Measurements from ENCODE around the gene PREPL.
"Not testable (repeated sequence)": the region's sequence is repeated elsewhere in the genome, so short reads cannot be mapped to it uniquely, and the experiment has no call there.

The PREPL gene

DNA sequence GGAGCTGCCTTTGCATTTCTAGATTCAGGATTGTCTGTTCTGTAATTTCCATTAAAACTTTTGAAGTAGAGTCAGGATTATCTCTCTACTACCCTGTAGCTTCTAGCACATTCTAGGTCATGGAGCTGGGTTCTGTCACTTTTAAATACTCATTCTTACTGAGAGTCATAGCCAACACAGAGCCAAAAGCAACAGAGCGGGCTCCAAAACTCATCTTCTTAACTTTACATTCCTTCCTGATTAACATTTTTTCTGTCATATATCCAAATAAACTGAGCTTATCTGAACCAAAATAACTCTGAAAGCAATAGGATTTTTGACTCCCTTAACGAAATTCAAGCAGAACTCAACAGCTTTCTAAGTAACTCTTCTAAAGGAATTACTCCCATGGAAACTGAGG lies 12.9 kb downstream of the PREPL start:
- no peak for DNase-seq (ENCODE audit: low spot score)

DNA sequence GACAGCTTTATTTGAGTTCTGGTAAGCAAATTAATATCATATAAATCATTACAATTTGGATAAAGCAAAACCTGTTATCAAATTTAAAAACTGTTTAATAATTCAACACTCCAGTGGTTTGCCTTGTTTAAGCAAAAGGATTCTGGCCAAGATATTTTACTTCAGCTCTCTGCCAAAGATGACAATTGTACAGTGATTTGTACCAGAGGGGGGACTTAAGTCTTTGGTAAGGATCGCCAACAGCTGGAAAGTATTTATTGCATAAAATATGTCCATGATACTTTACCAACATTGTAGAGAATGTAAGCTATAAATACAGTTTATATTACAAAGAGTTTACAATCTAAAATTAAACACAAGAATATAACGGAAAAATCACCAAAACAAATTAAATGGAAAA lies 13.8 kb downstream of the PREPL start:
- no peak for DNase-seq (ENCODE audit: low spot score)

DNA sequence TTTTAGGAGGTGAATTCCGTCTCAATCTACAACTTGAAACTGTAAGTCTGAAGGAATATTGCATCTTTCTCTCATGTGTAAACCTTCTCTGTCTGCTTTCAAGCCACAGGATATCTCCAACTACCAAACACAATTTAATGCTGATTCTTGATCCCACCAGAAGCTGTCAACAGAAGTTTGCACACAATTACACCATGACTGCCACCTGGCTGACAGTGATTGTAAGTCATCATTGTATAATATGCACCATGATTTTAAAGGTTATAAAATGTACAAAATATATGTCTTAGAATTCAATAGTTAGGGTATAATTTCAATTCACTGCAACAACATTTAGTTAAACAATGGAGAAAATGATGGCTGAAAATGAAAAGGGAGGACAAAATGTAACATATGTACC lies 18.4 kb downstream of the PREPL start:
- peak; percentile 58 for DNase-seq (ENCODE audit: low spot score)

DNA sequence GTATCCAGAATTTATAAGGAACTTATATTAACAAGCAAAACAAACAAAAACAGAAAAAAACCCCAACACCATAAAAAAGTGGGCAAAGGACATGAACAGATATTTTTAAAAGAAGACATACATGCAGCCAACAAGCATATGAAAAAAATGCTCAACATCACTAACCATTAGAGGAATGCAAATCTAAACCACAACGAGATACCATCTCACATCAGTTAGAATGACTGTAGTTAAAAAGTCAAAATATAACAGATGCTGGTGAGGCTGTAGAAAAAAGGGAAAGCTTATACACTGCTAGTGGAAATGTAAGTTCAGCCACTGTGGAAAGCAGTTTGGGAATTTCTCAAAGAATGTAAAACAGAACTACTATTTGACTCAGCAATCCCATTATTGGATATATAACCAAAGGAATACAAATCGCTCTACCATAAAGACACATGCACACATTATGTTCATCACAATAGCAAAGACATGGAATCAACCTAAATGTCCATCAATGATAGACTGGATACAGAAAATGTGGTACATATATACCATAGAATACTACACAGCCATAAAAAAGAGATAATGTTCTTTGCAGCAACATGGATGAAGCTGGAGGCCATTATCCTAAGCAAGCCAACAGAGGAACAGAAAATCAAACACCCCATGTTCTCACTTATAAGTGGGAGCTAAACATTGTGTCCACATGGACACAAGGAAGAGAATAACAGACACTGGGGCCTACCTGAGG lies 25.3 kb downstream of the PREPL start:
- DNase-seq (ENCODE audit: low spot score) = no peak

DNA sequence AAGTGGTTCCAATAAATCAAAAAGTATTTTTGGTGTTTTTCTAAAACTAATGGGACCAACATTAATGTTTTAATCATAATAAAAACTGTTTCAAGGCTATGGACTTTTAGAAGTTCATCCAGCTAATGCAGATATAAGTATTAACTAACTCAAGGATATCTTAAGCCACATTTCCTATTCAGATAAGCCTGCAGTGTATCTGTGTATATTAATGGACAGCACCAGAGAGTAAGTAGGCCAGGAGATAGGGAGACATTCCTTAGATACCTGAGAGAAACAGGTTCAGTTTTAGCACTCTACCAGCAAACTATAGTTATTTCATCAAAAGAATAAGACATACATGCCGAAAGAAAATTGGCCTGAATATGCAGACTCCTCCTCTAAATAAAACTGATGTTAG lies 27.3 kb downstream of the PREPL start:
- no peak for DNase-seq (ENCODE audit: low spot score)

DNA sequence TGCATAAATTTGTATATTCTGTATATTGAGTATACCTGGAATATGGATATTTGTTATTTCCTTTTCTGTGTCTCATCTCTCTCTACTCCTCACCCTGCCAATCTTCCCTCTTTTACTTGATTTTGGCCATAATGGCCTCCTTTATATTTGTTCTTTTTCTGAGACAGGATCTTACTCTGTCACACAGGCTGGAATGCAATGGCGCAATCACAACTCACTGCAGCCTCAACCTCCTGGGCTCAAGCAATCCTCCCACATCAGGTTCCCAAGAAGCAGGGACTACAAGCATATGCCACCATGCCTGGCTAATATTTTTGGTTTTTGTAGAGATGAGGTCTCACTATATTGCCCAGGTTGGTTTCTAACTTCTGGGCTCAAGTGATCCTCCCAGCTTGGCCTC lies 30.5 kb downstream of the PREPL start:
- no peak for DNase-seq (ENCODE audit: low spot score)

DNA sequence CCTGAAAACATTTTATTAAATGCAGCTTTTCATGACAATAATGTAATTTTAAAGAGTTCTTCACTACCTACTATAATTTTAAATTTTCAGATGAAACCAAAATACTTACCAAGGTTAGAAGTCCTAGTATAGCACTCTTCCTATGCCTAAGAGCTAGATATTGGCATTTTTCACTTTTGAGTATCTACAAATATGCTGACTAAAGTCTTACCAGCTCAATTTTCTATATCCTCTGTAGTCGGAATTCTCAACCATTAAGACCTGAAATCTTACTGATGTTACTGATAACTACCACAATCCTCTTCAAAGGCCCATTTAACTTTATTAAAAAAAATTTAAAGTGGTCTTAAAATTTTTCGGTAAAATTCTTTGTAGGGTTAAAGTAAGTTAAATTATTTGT lies 32.0 kb downstream of the PREPL start:
- DNase-seq (ENCODE audit: low spot score) = no peak

DNA sequence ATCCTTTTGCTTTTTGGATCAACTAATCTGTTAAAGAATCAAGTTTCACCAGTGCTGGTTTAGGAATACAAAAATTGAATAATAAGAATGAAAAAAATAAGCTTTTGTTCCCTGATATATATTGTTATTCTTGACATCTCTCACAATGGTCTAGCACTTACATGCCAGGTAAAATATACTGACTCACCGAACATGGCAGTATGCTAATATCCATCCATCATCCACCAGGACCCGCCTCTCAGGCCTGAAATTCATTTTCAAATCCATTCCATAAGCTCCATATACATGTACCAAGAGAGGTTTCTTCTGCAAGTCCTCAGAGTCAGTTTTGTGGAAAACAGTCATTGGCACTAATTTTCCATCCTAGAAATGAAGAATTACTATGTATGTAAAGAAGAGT lies 32.5 kb downstream of the PREPL start:
- no peak for DNase-seq (ENCODE audit: low spot score)

DNA sequence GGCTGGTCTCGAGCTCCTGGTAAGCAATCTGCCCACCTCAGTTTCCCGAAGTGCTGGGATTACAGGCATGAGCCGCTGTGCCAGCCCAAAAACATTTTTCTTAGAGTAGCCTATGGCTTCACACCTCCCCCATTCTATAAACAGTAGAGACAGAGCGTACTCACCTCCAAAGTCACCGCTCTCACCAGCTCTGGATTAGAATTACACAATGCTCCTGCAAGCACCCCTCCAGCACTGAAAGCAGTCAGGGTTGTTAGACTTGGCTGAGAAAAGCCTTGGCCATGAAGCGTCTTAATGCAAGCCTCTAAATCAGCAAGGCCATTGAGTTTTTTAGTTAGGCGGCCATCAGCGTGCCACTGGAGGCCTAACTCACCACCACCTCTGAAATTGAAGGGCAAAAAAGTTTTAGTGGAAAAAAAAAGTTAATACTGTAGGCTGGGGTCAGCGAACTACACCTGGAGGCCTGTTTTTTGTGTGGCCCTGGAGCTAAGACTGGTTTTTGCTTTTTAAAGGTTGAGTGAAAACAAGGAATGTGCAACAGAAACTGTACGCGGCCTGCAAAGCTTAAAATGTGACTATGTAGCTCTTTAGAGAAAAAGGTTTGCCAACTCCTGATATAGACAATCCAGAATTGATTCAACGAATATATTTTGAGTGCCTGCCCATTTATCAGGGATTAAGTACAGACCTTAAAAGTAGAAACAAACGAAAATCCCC lies 34.6 kb downstream of the PREPL start:
- no peak for DNase-seq (ENCODE audit: low spot score)

DNA sequence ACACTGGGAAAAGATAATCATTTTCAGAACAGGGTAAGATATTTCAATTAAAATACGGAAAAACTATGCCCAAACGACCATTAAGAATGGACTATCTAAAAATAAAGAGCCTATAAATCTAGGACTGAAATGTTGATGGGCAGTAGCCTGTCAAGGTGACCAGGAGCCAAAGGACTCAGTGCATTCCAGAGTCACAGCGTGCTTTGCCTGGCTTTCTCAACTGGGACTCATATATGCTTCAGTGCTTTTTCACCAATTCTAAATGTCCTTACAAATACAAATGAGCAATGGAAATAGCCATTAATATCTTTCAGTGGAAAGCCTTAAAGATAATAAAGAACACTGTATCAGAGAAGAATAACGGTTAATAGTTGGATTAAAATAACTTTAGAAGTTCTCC lies 35.4 kb downstream of the PREPL start:
- no peak for DNase-seq (ENCODE audit: low spot score)

DNA sequence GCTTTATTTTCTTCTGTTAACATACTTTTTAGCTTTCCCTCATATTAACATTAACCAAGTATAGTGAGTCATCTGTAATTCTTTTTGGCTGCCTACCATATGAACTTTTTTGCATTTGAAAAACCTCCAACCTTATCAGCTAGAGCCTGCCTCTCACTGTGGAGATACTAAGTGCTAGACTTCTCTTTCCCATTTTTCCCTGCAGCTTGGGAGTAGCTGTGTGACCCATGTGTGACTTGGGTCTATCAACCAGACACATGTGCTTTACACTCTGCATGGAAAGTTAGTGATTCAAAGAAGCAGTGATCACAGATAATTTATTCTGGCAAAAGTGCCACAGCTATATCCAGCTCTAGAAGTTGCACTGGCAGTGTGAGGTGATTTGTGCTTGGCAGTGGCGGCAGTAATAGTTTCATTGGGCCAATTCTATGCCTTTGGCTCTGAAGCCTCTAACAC lies 36.3 kb downstream of the PREPL start:
- DNase-seq (ENCODE audit: low spot score) = peak; percentile 42

DNA sequence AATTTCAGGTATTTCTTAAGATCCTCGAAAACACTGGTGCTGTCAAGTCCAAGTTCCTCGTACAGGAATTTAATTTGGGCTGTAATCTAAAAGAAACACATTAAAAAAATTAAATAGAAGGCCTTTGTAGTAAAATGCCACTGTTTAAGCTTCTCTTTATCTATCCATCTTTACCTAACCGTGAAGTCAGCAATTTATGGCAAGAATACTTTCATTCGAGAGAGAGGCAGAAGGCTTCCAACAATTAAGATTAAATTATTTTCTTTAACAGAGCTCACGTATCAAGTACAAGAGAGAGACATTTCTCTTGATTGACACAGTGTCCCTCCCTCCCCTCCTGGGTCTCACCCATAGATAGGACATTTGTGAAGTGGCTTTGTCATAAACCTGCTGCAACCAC lies 39.9 kb downstream of the PREPL start:
- no peak for DNase-seq (ENCODE audit: low spot score)

DNA sequence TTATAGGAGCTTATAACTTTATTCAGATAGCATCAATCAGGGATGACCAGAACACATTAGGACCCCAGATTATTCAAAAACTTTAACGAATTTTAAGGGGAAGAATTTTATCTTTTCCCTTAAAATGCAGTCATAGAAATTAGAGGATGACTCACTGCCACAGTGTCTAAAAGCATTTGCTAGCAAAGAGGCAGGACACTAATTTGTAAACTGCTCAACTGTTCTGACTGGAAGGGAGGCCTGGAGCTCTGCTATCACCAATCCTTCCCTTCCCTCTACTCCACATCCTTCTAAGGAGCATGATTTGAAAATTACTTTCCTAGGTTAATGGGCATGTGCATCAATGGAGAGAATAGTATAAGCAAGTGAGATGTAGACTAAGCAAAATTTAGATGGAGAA lies 40.5 kb downstream of the PREPL start:
- no peak for DNase-seq (ENCODE audit: low spot score)

DNA sequence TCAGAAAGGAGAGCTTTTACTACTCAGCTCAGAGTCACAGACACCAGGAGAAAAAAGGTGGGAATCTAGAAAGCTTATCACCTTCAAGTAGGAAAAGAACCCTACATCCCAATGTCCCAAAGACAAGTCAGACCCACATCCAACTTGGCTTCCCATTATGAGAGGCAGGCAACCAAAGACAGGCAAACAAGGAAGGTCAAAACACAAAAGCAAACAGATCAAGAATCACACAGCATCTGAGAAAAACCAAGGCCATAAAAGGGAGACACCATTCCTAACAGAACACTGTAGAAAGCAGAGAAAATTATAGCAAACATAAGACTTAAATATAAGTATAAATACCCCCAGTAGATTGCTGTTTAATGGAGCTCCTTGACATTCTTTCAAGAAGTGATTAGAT lies 45.3 kb downstream of the PREPL start:
- no peak for DNase-seq (ENCODE audit: low spot score)

DNA sequence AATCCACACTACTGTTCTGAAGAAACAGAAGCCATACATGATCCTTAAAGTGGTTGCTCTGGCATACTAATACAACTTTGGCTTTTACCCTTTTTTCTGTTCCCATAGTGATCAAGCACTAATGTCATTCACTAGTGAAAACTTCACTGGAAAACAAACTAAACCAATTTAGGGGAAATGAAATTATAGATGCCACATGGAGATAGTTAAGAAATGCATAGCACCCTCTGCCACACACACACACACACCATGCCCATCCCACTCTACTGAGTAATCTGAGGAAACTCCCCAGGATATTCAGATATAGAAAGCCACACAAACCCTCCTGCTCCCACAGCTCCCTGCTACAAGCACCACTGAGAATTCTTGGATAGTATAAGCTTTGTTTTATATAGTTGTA lies 46.9 kb downstream of the PREPL start:
- no peak for DNase-seq (ENCODE audit: low spot score)

DNA sequence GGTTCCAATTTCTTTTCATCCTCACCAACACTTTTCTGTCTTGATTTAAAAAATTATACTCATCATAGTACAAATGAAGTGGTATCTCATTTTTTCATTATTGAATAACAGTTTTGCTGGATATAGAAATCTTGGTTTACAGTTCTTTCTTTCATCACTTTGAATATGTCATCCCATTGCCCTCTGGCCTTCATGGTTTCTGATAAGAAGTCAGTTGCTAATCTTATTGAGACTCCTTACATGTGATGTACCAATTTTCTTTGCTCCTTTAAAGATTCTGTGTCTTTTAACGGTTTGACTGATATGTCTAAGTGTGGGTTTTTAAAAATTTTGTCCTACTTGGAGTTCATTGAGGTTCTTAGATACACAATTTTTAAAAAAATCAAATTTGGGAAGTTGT lies 51.0 kb downstream of the PREPL start:
- DNase-seq (ENCODE audit: low spot score) = no peak

DNA sequence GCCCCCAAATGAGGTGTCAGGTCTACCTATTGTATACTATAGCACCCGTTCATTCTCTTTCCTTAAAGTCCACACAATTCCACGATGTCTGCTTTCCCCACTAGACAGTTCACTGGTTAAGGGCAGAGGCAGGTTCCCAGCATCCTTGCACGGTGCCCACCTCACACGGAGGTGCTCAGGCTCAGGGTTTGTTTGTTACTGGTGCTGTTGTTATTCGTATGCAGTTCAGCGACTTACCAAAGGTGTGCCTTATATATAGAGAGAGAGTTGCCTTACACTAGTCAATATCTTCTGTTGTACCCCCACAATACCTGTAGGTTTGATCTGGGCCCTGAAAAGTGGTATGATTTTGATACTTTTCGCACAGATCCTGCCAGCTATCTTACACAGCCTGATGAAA lies 55.4 kb downstream of the PREPL start:
- DNase-seq (ENCODE audit: low spot score) = no peak

DNA sequence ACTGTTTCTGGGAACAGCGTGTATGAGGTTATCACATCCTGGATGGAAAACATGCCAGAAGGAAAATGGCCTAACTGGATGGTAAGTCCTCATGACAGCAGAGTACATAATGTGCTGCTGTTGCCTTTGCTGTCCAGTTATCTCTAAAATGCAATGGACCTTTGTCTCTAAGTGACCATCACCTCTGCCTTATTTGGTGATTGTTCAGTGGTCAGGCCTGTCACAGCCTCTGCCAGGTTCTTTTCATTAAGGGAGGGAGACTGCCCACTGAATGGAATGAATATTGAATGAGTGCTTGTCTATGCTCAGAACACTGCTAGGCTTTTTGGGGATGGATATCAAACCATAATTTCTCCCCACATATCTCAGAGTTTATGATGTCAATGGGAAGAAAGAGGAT lies 57.0 kb downstream of the PREPL start:
- no peak for DNase-seq (ENCODE audit: low spot score)

DNA sequence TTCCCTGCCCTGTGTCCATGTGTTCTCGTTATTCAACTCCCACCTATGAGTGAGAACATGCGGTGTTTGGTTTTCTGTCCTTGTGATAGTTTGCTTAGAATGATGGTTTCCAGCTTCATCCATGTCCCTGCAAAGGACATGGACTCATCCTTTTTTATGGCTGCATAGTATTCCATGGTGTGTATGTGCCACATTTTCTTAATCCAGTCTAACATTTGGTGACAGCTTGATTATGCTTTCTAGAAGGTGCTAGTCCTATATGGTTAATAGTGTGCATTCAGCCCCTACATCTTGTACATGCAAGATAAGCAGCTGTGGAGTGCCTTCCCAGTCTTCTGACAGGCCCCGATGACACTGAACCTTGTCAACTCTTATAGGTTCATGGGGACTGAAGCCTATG lies 57.5 kb downstream of the PREPL start:
- DNase-seq (ENCODE audit: low spot score) = not testable (repeated sequence)

DNA sequence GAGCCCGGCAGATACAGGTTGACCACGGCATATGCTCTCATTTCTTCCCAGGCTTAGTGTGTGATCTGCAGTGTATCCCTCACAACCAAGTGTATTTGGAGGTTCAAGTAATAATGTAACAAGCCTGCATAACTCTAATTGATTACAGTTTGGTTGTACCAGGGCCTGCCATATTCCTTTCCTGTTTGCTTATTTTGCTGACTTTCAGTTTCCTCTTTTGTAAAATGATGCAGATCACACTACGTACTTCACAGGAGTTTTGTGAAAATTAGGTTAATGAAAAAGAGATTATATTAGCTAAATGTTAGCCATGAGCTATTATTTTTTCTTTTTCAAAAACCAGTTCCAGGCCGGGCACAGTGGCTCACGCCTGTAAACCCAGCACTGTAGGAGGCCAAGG lies 60.2 kb downstream of the PREPL start:
- no peak for DNase-seq (ENCODE audit: low spot score)

DNA sequence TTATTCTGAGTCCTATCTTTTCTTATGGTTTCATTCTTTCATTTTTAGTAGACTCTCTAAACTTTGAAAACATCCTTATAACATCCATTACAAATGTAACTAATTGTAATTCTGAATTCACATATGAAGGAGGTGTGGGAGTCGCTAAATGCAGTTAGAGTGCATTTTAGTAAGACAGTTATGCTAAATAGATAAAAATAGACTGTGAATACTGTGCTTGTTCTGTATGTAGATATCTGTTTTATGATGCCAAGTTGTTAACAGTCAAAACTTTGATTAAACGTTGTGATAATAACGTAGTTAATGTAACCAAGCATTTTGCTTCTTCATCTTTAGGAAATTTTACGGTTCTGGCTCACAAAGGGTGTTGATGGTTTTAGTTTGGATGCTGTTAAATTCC lies 61.7 kb downstream of the PREPL start:
- no peak for DNase-seq (ENCODE audit: low spot score)

DNA sequence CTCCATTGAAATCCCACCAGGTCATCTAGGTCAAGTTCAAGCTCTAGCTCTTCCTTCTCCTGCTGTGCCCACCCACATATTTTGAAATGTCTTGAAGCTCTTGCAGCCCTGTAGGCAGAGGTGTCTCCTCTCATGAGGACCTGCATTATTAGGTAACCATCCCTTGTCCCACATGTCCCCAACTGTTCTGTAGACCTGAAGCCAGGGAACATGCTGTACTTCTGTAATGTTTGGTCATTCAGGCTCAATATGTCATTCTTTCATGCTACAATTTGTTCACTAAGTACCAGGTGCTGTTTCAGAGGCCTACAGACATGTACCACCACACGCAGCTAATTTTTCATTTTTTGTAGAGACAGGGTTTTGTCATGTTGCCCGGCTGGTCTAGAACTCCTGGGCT lies 63.9 kb downstream of the PREPL start:
- no peak for DNase-seq (ENCODE audit: low spot score)

DNA sequence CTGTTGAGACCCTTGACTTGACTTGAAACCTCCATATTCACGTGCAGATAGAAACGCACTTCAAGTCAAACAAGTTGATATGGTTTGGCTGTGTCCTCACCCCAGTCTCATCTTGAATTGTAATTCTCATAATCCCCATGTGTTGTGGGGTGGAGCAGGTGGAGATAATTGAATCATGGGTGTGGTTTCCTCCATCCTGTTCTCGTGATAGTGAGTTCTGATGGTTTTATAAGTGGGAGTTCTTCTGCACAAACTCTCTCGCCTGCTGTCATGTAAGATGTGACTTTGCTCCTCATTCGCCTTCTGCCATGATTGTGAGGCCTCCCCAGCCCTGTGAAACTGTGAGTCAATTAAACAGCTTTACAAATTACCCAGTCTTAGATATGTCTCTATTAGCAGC lies 64.6 kb downstream of the PREPL start:
- no peak for DNase-seq (ENCODE audit: low spot score)

Data from hematopoietic multipotent progenitor cell treated with erythropoietin and hydrocortisone succinate and interleukin-3 and kit ligand, for 17 days (in vitro differentiated cells).